Activated CD8-positive, alpha-beta T cell treated with anti-CD3 and anti-CD28 coated beads for 36 hours (primary cell): ENCODE results near the gene PEBP1. TPM values are rescaled to one million over a fixed set of nuclear protein-coding genes. Genes with fewer than 3 reads are reported as not detected.
A peak's percentile ranks its signal among the peaks of the same experiment; 100 is the strongest.

Source experiments
- ATAC-seq: fragments of 200-7000 bp; cut with Tn5 transposase; one replicate; pipeline ENCODE4 v1.10.0; 2021; ENCODE audit warnings: mild to moderate bottlenecking, moderate library complexity
- CTCF ChIA-PET: fragments of 350-600 bp; sonication (Branson Sonifier 250); formaldehyde crosslinking; loops from one replicate; lab custom pipeline; 2021; ENCODE audit warnings: antibody characterized with exemption; lab: Charles Lee
- POLR2A ChIA-PET: fragments of 350-600 bp; sonication (Branson Sonifier 250); formaldehyde crosslinking; loops from one replicate; lab custom pipeline; 2021; ENCODE audit warnings: antibody characterized with exemption; lab: Charles Lee
- DNase-seq: peaks from one replicate; pipeline ENCODE4 v3.0.0-alpha.2; 2020
- H3K27ac Mint-ChIP-seq: one replicate; pipeline ENCODE4 v1.8.0; 2021; ENCODE audit warnings: mild to moderate bottlenecking, mixed read lengths
- H3K27me3 Mint-ChIP-seq: one replicate; pipeline ENCODE4 v1.8.0; 2021; ENCODE audit warnings: mixed read lengths
- H3K36me3 Mint-ChIP-seq: one replicate; pipeline ENCODE4 v1.8.0; 2021; ENCODE audit warnings: low read depth, mixed read lengths
- H3K4me1 Mint-ChIP-seq: one replicate; pipeline ENCODE4 v1.8.0; 2021; ENCODE audit warnings: low read depth, mixed read lengths
- H3K4me3 Mint-ChIP-seq: one replicate; pipeline ENCODE4 v1.8.0; 2021; ENCODE audit warnings: mild to moderate bottlenecking, moderate library complexity, mixed read lengths
- H3K9me3 Mint-ChIP-seq: one replicate; pipeline ENCODE4 v1.8.0; 2021; ENCODE audit warnings: mixed read lengths
- CTCF ChIP-seq: fragments of 200-600 bp; IDR thresholded peaks from one replicate; pipeline ENCODE4 v1.8.0; 2022; ENCODE audit warnings: antibody characterized with exemption, mild to moderate bottlenecking
- intact Hi-C: fragments of 100-400 bp; cut with micrococcal nuclease; formaldehyde crosslinking; loops from one replicate; pipeline ENCODE4 v1.10.0; 2022
- total RNA-seq, 2 experiments: library from RNA; stranded (reverse); gene quantifications; one replicate each; pipeline ENCODE4 v1.2.3, GENCODE V29; 2021

The PEBP1 gene
- total RNA-seq, 2 experiments from 2014 or later = 122 to 128 TPM

GRCh38 chr12:118183711-118184110 is 47.8 kb downstream of the PEBP1 start:
- DNase-seq (no peak), ATAC-seq (no peak)
- POLR2A ChIA-PET = no interaction called here
- no peaks in the 10 kb centered on the region for H3K27me3 Mint-ChIP-seq
- no peak overlapping the region for H3K4me3 Mint-ChIP-seq
- H3K36me3 Mint-ChIP-seq = peaks cover 21% of the 10 kb centered on the region
- intact Hi-C loops = loop anchor here (2.0 kb wide), 1 partner anchor 193 kb away; the partner anchor contains the start of gene SUDS3
- peaks cover 27% of the 10 kb centered on the region for H3K4me1 Mint-ChIP-seq
- no peaks in the 10 kb centered on the region for H3K9me3 Mint-ChIP-seq
- H3K27ac Mint-ChIP-seq = peak overlapping the region; percentile 11
- no peak for TF ChIP-seq CTCF
- CTCF ChIA-PET = interaction anchor here (0.8 to 7.6 kb wide), 10 partner anchors 12 to 193 kb away, joined by 3 to 107 read pairs (median 3); partner anchors contain the start of genes PEBP1 and SUDS3

GRCh38 chr12:118185602-118186397 is 49.9 kb downstream of the PEBP1 start:
- no peak for TF ChIP-seq CTCF
- Mint-ChIP-seq H3K36me3 (peaks cover 14% of the 10 kb centered on the region), H3K4me3 (no peak overlapping the region), H3K9me3 (no peaks in the 10 kb centered on the region), H3K27ac (peak overlapping the region; percentile 59), H3K27me3 (no peaks in the 10 kb centered on the region), H3K4me1 (peaks cover 27% of the 10 kb centered on the region)
- DNase-seq (no peak), ATAC-seq (no peak)
- intact Hi-C loops = no loop called here
- CTCF ChIA-PET = interaction anchor here (0.6 to 7.6 kb wide), 3 partner anchors 10 to 191 kb away, joined by 4 to 107 read pairs (median 4); partner anchors contain the start of gene SUDS3
- POLR2A ChIA-PET = interaction anchor here (0.5 to 0.6 kb wide), 3 partner anchors 15 to 952 kb away, joined by 3 to 5 read pairs (median 4); no protein-coding TSS in a partner anchor

- intact Hi-C loops = no loop called here
- Mint-ChIP-seq H3K9me3 (no peaks in the 10 kb centered on the region), H3K4me1 (peaks cover 19% of the 10 kb centered on the region), H3K36me3 (peaks cover 5% of the 10 kb centered on the region), H3K4me3 (no peak overlapping the region), H3K27me3 (no peaks in the 10 kb centered on the region), H3K27ac (peak overlapping the region; percentile 37)
- ATAC-seq (no peak), DNase-seq (no peak)
- ChIA-PET POLR2A (interaction anchor here (0.6 kb wide), 2 partner anchors 24 to 197 kb away, joined by 3 to 4 read pairs; no protein-coding TSS in a partner anchor), CTCF (interaction anchor here (7.6 kb wide), 1 partner anchor 189 kb away, joined by 107 read pairs; the partner anchor contains the start of gene SUDS3)
- TF ChIP-seq CTCF = no peak
Observed at GRCh38 chr12:118187751-118188435, 52.0 kb downstream of the PEBP1 start.

- Mint-ChIP-seq H3K4me3 (no peak overlapping the region), H3K27ac (no peak overlapping the region), H3K4me1 (peaks cover 15% of the 10 kb centered on the region), H3K36me3 (peaks cover 5% of the 10 kb centered on the region), H3K27me3 (no peaks in the 10 kb centered on the region), H3K9me3 (no peaks in the 10 kb centered on the region)
- DNase-seq (no peak), ATAC-seq (no peak)
- TF ChIP-seq CTCF = no peak
- intact Hi-C loops = no loop called here
- ChIA-PET POLR2A (no interaction called here), CTCF (no interaction called here)
Observed at GRCh38 chr12:118188690-118189371, 52.9 kb downstream of the PEBP1 start.
